GM10248 (cell line): Measurements from ENCODE around the gene GTF2H2.
"Not testable (repeated sequence)": the region's sequence is repeated elsewhere in the genome, so short reads cannot be mapped to it uniquely, and the experiment has no call there.

Experiments
- CTCF ChIA-PET: fragments of 300-600 bp; sonication (Branson Sonifier 250); formaldehyde crosslinking; extraction: SDS; loops from one replicate; lab custom pipeline; 2021; ENCODE audit warnings: antibody characterized with exemption; lab: Yijun Ruan, JAX
- POLR2A ChIA-PET: fragments of 350-650 bp; sonication (Branson Sonifier 250); formaldehyde crosslinking; extraction: SDS; loops from one replicate; lab custom pipeline; 2020; ENCODE audit warnings: antibody characterized with exemption; lab: Yijun Ruan, JAX
- DNase-seq: peaks from one replicate; pipeline ENCODE4 v3.0.0; 2012; ENCODE audit errors: extremely low spot score

Gene GTF2H2

DNA sequence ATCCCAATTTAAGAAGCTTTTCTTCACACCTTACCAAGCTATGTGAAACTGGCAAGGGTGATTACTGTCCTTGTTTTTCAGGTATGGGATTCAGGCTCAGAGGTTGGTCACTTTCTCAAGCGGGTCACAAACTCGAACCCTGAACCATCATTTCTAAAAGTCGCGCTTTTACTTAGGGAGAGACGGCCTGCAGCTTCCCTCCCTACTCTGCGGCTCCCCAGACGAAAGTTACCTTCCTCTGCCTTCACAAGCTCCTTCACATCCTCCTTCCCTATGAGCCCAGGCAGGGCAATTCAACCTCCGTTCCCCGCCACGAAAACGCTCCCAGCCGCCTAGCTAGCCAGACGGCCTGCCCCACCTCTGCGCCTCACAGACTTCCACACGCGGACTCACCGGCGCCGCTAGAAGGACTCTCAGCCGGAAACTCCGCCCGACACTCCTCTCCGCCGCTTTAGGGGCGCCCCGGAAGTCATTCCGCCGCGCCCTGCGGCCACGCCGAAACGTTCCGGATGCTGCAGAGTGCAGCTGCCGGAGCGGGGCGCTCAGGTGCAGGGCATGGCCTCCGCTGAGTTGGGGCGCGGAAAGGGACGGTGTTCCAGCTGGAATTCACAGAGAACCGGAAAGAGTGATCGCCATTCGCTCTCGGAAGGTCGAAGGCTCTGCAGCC is at the start of gene GTF2H2:
TSS of gene GTF2H2 (minus strand) at position 415 of the 667 bp plus-strand sequence. CDS start 4,913 bp downstream, outside the sequence.
- POLR2A ChIA-PET, CTCF ChIA-PET: not testable (repeated sequence)

DNA sequence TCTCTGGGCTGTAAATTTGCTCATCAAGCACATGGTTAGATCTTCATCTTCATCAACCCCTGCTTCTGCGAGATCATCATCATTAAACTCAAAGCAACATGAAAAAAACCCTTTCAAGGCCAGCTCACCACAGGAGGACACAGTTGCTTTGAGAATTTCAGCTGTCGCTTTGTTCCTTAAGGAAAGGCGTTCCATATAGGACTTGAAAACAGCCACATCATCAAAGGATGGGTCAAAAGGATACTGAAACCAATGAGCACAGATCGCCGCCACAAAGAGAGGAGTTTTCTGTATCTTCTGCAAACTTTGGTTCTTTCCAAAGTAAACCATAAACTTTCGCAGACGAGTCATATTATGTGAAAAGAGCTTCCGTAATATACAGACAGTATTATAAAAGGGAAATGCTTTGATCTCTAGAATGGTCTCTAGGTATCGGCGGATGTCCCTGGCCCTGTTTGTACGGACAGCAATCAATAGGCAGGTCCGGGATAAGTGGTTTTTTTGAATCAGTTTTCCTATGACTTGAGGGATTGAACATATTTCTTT is 42.3 kb upstream of the GTF2H2 start:
- CTCF ChIA-PET, POLR2A ChIA-PET, DNase-seq: not testable (repeated sequence)

More for the DNA sequence above, at the start of gene GTF2H2:
- DNase-seq: not testable (repeated sequence)

DNA sequence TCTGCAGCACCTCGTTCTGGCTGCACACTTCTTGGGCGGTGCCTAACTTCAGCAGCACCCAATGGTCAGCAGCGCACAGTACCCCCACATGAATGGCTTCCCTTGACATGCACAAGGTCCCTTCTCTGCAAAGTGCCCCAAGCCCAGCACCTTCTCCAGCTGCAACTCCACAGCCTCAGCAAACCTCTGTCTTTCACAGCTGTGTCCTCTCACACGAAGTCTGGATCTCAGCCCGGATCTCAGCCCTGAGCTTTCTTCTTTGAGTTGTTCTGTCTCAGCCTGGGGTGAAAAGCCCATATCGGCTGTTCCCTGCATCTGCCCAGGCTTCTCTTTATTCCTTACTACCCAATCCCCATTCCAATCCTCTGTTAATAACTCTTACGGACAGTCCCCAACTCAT is 32.5 kb upstream of the GTF2H2 start:
- CTCF ChIA-PET, POLR2A ChIA-PET, DNase-seq: not testable (repeated sequence)

DNA sequence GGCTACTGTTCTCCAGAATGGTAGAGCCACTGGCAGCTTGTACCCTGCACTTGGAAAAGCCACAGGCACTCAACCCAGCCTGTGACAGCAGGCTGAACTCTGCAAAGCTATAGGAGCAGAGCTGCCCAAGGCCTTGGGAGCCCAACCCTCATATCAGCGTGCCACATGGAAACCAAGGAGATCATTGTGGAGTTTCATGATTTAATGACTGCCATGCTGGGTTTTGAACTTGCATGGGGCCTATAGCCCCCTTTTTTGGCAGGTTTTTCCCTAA is 30.4 kb upstream of the GTF2H2 start:
- CTCF ChIA-PET, DNase-seq, POLR2A ChIA-PET: not testable (repeated sequence)

DNA sequence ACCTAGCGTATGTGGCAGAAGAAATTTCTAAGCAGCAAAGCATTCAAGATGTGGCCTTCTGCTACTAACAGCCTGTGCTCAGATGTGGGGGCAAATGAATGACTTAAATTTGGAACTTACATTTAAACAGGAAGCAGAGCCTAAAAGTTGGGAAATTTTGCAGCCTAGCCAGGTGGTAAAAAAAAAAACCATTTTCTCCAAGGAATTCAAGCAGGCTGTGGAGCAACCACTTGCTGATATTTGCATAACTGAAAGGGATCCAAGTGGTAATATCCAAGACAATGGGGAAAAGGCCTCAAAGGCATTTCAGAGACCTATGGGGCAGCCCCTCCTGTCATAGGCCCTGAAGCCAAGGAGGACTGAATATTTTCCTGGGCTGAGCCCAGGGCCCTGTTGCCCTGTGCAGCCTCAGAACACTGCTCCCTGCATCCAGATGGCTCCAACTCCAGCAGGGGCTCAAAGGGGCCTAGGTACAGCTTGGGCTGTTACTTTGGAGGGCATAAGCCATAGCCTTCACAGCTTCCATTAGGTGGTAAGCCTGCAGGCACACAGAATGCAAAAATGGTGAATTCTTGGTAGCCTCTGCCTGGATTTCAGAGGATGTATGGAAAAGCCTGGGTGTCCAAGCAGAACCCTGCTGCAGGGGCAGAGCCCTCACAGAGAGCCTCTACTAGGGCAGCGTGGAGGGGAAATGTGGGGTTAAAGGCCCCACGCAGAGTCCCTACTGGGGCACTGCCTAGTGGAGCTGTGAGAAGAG is 29.9 kb upstream of the GTF2H2 start:
- POLR2A ChIA-PET, CTCF ChIA-PET, DNase-seq: not testable (repeated sequence)

DNA sequence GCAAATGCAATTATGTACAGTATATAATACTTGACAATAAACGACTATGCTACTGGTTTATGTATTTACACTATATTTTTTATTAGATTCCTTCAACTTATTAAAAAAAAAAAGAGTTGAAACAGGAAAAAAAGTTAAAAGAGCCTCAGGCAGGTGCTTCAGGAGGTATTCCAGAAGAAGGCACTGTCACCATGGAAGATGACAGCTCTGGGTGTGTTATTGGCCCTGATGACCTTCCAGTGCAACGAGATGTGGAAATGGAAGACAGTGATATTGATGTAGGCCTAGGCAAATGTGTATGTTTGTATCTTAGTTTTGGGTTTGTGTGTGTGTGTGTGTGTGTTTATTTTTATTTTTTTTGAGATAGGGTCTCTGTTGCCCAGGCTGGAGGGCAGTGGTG is 22.3 kb upstream of the GTF2H2 start:
- CTCF ChIA-PET, POLR2A ChIA-PET, DNase-seq: not testable (repeated sequence)

DNA sequence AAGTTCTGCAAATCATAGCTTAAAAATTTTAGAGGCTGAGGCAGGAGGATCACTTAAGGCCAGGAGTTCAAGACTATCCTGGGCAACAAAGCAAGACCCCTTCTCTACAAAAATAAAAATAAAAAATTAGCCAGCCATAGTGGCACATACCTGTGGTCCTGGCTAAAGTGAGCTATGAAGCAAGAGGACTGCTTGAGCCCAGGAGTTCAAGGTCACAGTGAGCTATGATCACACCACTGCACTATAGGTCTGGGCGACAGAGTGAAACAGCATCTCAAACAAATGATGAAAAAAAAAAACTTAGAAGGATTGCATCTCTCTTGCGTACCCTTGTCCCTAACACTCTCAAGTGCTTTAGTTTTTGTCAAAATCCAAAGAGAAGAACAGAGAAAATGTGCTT is 21.3 kb upstream of the GTF2H2 start:
- CTCF ChIA-PET, POLR2A ChIA-PET, DNase-seq: not testable (repeated sequence)

DNA sequence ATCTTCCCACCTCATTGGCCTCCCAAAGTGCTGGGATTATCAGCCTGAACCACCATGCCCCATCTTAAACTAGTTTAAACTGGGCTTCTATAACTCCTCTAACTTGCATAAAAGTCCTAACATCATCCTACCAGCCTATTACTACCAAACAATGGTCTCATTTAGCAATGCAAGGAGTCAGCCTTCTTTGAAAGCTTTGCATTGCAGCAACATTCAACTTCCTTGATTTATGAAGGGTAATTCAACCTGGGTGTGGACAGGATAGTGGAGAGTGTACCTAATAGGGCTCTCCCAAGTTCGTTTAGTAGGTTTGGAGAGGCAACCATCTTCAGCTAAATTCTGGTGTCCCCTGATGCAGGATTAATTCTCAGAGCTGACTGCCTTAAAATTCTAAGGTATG is 18.7 kb upstream of the GTF2H2 start:
- POLR2A ChIA-PET, CTCF ChIA-PET, DNase-seq: not testable (repeated sequence)

DNA sequence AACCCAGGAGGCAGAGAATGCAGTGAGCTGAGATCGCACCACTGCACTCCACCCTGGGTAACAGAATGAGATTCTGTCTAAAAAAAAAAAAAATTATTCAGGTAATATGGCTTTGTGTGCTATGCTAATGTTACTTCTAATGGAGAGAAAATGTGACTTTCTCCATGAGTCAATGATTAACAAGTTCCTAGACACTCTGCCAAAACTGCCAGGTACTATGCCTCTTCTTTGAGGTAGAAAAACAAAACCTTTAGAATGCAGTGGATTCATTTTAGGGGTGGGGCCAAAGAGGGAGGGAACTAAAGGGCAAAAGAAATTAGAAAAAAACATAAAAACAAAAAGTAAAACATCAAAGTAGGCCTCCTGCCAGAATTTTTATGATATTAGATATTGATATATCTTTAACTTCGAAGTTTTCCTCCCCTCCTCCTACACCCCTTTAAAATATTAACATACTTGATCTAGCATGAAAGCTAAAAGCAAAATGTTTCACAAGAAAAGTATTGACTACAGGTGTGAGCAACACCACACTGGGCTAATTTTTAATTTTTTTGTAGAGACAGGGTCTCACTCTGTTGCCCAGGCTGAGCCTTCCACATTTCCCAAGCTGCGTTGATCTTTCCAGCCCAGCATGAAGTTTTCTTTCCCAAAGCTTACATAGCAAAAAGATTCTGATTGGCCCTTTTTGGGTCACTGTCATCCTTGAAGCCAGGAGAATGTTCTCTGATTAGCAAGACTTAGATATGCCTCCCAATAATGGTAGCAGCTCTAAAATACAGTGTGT is 17.0 kb upstream of the GTF2H2 start:
- POLR2A ChIA-PET, CTCF ChIA-PET, DNase-seq: not testable (repeated sequence)

DNA sequence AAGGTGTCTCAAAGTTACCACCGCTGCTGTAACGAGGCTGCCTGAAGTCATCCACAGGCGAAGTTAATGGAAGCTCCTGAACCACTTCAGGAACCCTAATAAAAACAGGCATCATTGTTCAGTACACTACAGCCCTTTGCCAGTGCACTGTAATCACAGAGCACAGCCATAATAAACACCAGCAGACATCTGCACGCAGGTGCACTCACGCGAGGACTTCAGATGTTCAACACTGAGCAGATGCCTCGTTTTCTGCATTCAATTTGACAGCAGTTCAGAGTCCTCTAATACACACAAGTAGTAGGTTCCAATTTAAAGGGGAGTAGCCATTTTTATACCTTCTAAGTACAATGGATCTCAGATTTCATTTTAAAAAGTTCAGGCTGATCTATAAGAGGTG is 15.4 kb upstream of the GTF2H2 start:
- POLR2A ChIA-PET, DNase-seq, CTCF ChIA-PET: not testable (repeated sequence)

DNA sequence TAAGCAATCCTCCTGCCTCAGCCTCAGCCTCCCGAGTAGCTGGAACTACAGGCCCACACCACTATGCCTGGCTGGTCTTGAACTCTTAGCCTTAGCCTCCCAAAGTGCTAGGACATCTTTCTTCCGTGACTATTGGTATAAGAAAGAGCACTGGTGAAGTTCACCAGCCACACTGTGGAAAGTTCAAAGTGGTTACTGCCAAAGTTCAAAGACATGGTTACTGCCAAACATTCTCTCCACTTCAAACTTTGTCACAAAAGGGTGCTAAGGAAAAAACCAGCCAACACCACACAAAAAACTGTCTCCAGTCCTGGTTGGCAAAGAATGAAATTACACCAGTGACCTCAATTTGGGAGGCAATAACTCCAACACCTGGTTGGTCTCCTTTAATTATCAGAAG is 14.9 kb upstream of the GTF2H2 start:
- CTCF ChIA-PET, POLR2A ChIA-PET: not testable (repeated sequence)

DNA sequence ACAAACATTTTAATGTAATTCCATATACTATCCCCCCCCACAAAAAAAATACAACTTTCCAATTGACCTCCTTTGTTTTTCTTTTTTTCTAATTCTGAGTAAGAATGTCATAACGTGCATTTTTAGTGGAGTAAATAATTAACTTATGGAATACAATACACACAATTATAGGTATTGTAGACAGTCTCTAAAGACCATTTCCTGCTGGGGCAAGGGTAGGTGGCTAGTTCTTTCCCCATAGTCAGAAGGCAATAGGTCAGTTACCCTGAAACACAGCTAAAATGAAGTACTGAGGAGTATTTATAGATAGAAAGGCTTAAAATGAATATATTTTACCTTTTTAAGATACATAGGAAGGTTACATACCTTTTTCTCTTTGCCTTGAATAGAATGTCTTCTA is 6.2 kb downstream of the GTF2H2 start:
- CTCF ChIA-PET, POLR2A ChIA-PET, DNase-seq: not testable (repeated sequence)

More for the DNA sequence above, 14.9 kb upstream of the GTF2H2 start:
- DNase-seq: not testable (repeated sequence)

DNA sequence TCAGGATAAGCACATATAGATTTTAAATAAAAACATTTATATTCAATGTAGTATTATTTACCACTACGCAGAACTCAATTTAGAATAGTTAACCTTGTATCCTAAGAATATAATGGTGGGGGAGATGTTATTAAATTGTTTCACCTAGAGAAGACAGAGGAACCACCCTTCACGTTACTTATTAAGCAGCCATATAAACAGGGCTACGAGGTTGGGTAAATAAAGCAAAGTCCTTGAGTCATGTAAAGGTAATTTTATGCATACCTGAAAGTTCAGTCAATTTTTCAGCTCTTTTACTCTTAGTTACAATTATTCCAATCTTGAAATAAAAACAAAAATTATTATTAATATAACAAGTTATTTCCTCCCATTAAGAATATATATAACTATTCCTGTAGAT is 8.1 kb downstream of the GTF2H2 start:
- DNase-seq, POLR2A ChIA-PET, CTCF ChIA-PET: not testable (repeated sequence)

DNA sequence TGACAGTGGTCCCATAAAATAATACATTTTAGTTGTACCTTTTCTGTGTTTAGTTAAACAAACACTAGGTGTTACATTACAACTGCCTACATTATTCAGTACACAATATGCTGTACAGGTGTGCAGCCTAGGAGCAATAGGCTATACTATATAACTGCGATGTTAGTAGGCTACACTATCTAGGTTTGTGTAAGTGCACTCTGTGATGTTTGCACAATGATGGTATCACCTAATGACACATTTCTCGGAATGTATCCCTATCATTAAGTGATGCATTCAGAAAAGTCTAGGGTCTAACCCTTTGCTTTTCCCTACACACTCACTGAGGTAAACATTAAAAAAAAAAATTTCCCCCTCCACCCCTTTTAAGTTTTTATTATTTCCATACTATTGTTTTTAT is 22.7 kb downstream of the GTF2H2 start:
- POLR2A ChIA-PET, CTCF ChIA-PET, DNase-seq: not testable (repeated sequence)

DNA sequence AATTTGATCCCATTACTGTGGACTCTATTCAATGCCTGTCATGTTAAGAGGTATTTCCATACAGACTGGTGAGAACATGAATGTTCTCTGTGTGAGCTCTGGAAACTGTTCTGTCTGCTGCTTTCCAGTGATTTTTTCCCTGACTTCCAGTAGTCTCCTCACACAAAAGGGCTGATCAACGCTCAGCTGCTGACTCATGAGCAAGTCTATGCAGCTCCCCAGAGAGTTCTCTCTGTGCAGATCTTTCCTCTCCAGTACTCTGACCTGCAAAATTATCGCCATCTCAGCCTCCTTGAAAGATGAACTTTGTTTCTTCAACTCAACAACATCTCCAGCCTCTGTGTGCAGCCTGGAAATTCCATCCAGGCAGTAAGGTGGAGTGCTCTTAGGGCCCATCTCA is 23.3 kb downstream of the GTF2H2 start:
- DNase-seq, CTCF ChIA-PET, POLR2A ChIA-PET: not testable (repeated sequence)

DNA sequence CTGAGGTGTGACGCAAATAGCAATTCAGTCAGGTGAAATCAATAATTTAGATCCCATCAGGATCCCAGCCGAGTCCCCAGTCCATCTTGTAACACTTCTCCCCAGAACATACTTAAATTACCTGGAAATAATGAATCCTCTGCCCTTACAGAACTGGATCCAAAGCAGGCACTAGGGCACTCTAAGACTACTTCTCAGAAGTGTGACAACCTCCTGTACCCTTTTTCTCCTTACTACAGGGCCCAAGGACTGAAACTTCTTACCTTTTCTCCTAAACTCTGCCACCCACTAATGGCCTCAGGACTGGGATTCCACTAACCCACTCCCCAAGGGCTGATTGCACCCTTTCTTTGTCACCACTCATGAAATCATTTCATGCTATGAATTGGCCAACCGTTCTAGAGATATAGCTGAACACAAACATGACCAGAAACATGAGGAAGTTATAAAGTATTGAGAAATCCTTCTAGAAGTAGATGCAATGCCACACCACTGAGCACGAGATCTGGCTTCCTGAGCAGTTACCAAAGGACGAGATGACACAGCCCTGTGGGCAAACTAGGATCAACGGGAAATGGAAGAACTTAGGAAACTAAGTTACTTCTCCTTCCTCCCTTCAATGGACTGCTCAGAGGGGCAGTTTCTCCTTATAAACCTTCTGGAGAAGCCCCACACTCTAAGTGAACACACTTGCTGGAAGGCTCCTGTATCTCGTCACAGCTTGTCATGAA is 36.3 kb downstream of the GTF2H2 start:
- DNase-seq, POLR2A ChIA-PET, CTCF ChIA-PET: not testable (repeated sequence)

DNA sequence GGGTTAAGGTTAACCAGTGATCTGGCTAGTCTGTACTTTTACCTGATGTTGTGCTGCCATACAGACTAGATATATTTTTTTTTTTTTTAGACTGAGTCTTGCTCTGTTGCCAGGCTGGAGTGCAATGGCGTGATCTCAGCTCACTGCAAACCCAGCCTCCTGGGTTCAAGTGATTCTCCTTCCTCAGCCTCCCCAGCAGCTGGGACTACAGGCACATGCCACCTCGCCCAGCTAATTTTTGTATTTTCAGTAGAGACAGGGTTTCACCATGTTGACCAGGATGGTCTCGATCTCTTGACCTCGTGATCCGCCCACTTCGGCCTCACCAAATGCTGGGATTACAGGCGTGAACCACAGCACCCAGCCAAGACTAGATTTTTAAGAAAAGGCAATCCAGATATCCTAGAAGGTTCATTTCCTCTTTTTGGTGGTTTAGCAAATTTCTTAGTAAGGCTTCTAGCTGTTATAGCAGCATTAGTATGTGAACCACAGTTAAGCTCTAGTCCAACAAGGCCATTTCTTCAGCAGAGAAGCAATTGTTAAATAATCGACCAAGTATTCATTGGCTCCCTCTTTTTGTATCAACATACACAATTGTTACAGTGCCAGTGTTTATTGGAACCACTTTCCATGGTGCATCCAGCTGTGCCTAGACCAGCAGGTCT is 42.1 kb downstream of the GTF2H2 start, which contains the start of gene NAIP:
TSS of gene NAIP (minus strand) at position 51 of the 665 bp plus-strand sequence. CDS start 12,424 bp downstream, outside the sequence.
- CTCF ChIA-PET, DNase-seq, POLR2A ChIA-PET: not testable (repeated sequence)
